HG03025 (cell line): ENCODE measurements around the gene ZIC5.
"Not testable (repeated sequence)": the region's sequence is repeated elsewhere in the genome, so short reads cannot be mapped to it uniquely, and the experiment has no call there.

ENCODE experiments used
- ATAC-seq: cut with Tn5 transposase; IDR thresholded peaks from one replicate; pipeline ENCODE4 v1.9.1; 2021; ENCODE audit warnings: mild to moderate bottlenecking, moderate library complexity; ENCODE audit not compliant: unreplicated experiment, low FRiP score

The ZIC5 gene

DNA sequence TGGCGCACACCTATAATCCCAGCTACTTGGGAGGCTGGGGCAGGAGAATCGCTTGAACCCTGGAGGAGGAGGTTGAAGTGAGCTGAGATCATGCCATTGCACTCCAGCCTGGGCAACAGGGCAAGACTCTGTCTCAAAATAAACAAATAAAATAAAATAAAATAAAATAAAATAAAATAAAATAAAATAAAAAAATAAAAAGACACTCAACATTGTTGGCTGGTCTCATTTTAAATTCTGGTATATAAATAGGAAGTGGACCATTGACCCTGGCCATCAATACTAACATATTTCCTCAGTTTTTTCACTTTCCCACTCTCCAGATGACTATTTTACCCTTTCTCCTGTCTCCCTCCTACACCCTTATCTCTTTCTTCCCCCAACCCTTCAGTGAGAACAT, 26.1 kb downstream of the ZIC5 start:
- ATAC-seq, result not testable (repeated sequence)

DNA sequence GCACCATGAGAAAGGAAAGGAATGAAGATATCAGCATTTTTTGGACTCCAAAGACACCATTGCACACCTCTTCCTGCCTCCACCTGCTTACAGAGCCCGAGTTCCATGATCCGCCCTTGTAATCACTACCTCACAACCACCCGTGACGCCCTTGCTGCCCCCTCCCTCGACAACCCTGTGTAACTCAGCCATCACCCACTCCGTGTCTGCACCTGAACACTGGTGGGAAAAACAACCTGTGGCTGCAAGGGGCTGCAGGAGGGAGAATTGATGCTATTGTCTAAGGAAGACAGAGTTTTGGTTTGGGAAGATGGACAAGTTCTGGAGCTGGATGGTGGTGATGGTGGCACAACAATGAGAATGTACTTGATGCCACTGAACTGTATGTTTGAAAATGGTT, 27.0 kb downstream of the ZIC5 start:
- ATAC-seq, result no peak

GRCh38 chr13:99944102-99944501, 27.5 kb downstream of the ZIC5 start:
- ATAC-seq, result no peak

DNA sequence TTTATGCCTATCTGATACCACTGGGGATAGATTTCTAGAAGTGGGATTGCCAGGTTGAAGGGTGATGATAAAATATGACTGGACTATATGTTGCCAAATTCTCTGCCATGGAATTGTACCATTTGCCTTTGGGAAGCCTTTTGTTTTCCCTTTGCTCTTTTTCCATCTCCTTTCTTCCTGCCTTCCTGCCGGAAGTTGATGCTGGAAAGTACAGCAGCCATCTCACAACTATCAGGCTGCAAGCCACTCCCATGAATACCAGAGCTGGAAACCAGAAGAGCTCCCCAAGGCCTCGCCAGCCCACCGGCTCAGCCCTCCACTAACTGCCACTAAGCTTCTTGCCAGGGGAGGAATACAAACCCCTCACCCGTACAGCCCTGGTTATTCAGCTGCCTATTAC, 29.7 kb downstream of the ZIC5 start:
- ATAC-seq, result no peak

DNA sequence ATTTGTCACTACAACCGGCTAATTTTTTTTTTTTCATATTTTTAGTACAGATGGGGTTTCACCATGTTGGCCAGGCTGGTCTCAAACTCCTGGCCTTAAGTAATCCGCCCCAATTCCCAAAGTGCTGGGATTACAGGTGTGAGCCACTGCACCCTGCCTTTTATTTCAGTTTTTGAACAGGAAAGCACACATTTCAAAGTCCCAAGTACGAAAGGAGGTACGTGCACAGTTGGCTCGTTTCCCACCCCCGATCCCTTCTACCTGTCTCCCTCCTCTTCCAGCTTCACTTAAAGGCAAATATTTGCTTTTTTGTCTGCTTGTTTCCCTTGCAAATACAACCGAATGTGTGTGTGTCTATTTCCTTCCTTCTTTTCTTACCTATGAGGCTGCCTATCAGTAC, 30.5 kb downstream of the ZIC5 start:
- no peak for ATAC-seq

DNA sequence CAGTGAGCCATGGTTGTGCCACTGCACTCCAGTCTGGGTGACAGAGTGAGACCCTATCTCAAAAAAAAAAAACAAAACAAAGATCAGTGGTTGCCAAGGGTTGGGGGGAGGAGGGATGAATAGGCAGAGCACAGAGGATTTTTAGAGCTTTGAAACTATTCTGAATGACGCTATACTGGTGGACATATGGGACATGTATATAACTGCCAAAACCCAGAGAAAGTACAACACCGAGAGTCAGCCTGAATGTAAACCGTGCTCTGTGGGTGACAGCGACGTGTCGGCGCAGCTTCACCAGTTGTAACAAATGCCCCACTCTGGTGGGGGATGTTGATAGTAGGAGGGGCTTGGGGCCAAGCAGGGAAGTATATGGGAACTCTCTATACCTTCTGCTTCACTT, 32.9 kb downstream of the ZIC5 start:
- ATAC-seq, result no peak

- ATAC-seq, result no peak
Observed at GRCh38 chr13:99935772-99936171, 35.8 kb downstream of the ZIC5 start.

DNA sequence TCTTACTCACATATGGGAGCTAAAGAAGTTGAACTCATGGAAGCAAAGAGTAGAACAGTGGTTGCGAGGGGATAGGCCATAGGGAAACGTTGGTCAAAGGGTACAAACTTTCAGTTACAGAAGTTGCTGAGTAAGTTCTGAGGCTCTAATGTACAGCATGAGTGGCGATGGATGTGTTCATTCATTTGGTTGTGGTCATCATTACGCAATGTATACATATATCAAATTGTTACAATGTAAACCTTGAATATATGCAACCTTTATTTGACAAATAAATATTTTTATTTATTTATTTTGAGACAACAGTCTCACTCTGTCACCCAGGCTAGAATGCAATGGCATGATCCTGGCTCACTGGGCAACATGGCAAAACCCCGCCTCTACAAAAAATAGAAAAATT, 38.7 kb downstream of the ZIC5 start:
- ATAC-seq, result no peak

GRCh38 chr13:99930925-99931324, 40.6 kb downstream of the ZIC5 start:
- ATAC-seq, result no peak

GRCh38 chr13:99929866-99930265, 41.7 kb downstream of the ZIC5 start:
- ATAC-seq, result no peak

DNA sequence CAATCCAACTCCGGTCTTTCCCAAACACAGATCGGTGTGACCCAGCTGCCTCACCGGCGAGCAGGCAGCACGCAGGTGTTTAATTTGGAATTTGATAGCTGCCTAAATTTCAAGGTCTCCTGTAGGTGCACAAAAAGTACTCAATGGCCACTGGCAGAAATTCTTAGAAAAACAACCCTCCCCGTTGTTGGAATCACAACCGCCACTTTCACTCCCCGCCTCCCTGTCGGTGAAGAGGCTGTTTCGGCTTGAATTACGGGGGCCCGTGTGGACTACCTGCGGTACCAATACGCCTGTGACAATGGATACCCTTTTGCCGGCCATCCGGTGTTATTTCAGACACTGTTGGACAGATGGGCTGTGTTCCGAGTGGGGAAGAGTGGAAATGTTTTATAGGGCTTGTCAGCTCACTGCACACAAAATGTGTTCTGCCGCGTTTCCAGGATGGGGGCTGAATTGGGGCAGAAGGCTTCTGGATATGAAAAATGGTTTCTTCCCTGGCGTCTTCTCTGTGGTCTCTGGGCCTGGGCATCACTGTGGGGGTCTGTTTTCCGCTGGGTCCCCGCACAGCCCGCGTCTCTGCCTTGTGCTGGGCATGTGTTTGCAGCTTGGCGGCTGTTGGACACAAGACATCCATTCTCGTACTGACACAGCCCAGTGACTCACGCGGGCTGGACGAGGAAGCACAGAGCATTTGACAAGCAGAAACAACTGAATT, 45.4 kb downstream of the ZIC5 start:
- no peak for ATAC-seq

GRCh38 chr13:99923877-99924582, 47.5 kb downstream of the ZIC5 start:
- ATAC-seq, result no peak

- ATAC-seq, result no peak
Observed at GRCh38 chr13:99922631-99923404, 48.7 kb downstream of the ZIC5 start.

- no peak for ATAC-seq
Observed at GRCh38 chr13:99919132-99919531, 52.4 kb downstream of the ZIC5 start.

DNA sequence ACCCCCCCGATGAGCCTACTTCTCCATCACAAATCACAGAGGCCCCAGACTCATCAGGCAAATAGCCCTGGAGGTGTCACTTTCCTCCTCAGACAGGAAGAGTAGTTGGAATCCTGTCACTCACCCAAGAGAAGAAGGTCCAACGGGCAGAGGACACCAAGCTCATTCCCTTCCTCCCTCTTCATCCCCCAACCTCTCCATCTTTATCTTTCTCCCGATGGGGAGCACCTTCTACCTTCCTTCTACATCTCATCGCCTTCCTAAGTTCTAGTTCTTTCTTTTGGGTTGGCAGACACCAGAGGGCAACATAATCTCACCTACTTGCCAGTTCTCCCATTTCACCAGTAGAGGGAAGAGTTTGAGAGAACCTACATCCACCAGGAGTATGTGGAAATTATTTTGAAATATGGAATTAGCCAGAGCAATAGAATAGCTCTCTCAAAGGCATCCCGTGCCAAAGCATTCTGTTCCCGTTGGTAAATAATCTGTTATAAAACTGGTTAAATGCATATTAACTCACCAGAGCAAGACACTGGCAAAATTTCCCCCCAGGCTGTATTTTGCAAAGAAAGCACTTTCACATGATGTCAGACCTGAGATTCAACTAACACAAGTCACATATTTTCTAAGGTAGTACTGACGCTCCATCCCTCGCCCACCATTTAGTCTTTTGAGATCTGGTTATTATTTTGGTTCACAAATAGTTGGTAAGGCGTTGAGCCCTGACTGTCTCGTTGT, 55.0 kb downstream of the ZIC5 start:
- ATAC-seq, result peak; percentile 79

DNA sequence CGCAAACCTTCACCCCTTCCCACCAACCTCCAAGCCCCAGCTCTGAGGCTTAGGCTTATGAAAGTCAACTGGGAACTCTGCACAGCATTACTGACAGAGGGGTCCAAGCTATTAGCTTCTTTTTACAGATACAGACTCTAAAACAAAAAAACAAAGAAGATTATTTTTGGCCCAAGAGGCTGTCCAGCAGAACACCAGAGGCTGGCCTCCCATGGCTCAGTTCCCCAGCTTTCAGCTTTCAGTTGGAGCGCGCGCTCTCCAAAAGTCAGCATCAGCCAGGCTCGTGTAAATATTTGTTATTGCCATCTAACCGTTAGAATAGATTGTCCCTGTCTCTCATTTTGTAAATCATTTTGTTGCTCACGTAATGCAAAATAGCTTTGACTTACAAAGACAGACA, 58.4 kb downstream of the ZIC5 start:
- ATAC-seq, result no peak
